GM18511 (cell line): ENCODE data around the gene GPRC5A.
"Not testable (repeated sequence)": the region's sequence is repeated elsewhere in the genome, so short reads cannot be mapped to it uniquely, and the experiment has no call there.

Source experiments
- ATAC-seq: cut with Tn5 transposase; IDR thresholded peaks from one replicate; pipeline ENCODE4 v1.9.1; 2021; ENCODE audit warnings: mild to moderate bottlenecking, moderate library complexity; ENCODE audit not compliant: unreplicated experiment

The GPRC5A gene

GRCh38 chr12:12891080-12891880 is at the start of gene GPRC5A:
Gene GPRC5A, plus strand, starts transcription at chr12:12891562. Its CDS starts 16,688 bp downstream, at chr12:12908250.
- ATAC-seq: peak; percentile 65

GRCh38 chr12:12845794-12846243 is 45.5 kb upstream of the GPRC5A start:
- no peak for ATAC-seq

GRCh38 chr12:12846780-12847179 is 44.6 kb upstream of the GPRC5A start:
- ATAC-seq: not testable (repeated sequence)

- no peak for ATAC-seq
Observed at GRCh38 chr12:12853435-12853834, 37.9 kb upstream of the GPRC5A start.

- ATAC-seq: no peak
Observed at GRCh38 chr12:12859690-12860089, 31.7 kb upstream of the GPRC5A start.

GRCh38 chr12:12864243-12864642 is 27.1 kb upstream of the GPRC5A start:
- no peak for ATAC-seq

- ATAC-seq: no peak
Observed at GRCh38 chr12:12868477-12869235, 22.7 kb upstream of the GPRC5A start.

- no peak for ATAC-seq
Observed at GRCh38 chr12:12870465-12870864, 20.9 kb upstream of the GPRC5A start.

- ATAC-seq: no peak
Observed at GRCh38 chr12:12871587-12872138, 19.7 kb upstream of the GPRC5A start.

GRCh38 chr12:12872139-12872933 is 19.0 kb upstream of the GPRC5A start:
- no peak for ATAC-seq

GRCh38 chr12:12872934-12873275 is 18.5 kb upstream of the GPRC5A start:
- ATAC-seq: no peak

- no peak for ATAC-seq
Observed at GRCh38 chr12:12874029-12874428, 17.3 kb upstream of the GPRC5A start.

- not testable (repeated sequence) for ATAC-seq
Observed at GRCh38 chr12:12875301-12875700, 16.1 kb upstream of the GPRC5A start.

GRCh38 chr12:12877153-12877768 is 14.1 kb upstream of the GPRC5A start:
- no peak for ATAC-seq

- no peak for ATAC-seq
Observed at GRCh38 chr12:12877781-12878455, 13.4 kb upstream of the GPRC5A start.

GRCh38 chr12:12880537-12880936 is 10.8 kb upstream of the GPRC5A start:
- no peak for ATAC-seq

- no peak for ATAC-seq
Observed at GRCh38 chr12:12881151-12881909, 10.0 kb upstream of the GPRC5A start.

- ATAC-seq: no peak
Observed at GRCh38 chr12:12882288-12882687, 9.1 kb upstream of the GPRC5A start.

GRCh38 chr12:12883369-12884001 is 7.9 kb upstream of the GPRC5A start:
- no peak for ATAC-seq
